Urinary bladder (tissue), 4 donors: ENCODE measurements around the gene GATAD2B. TPM values are rescaled to one million over a fixed set of nuclear protein-coding genes. Genes with fewer than 3 reads are reported as not detected.
"Not testable (repeated sequence)": the region's sequence is repeated elsewhere in the genome, so short reads cannot be mapped to it uniquely, and the experiment has no call there.

Experiments
- DNase-seq: peaks from one replicate; pipeline ENCODE4 v3.0.0-alpha.2; 2015; ENCODE audit errors: extremely low spot score
- H3K27ac ChIP-seq: one replicate; pipeline ENCODE4 v1.5.1; 2013; ENCODE audit warnings: low read depth, mild to moderate bottlenecking, moderate library complexity
- H3K36me3 ChIP-seq: one replicate; pipeline ENCODE4 v1.6.1; 2013; ENCODE audit warnings: mild to moderate bottlenecking, moderate library complexity; ENCODE audit not compliant: insufficient read depth
- H3K4me1 ChIP-seq: one replicate; pipeline ENCODE4 v1.6.1; 2013; ENCODE audit warnings: mild to moderate bottlenecking, moderate library complexity; ENCODE audit not compliant: insufficient read depth
- H3K4me3 ChIP-seq: one replicate; pipeline ENCODE4 v1.5.1; 2013; ENCODE audit warnings: low read depth, low read length
- WGBS: extraction: QIAGEN DNeasy Blood & Tissue Kit; methylation state at CpG from one replicate; pipeline ENCODE4 v1.1.7; 2013; 5-methylcytosine and 5-hydroxymethylcytosine counted together
- polyA plus RNA-seq: library from polyadenylated mRNA; stranded (reverse); fragments of 200-250 nt; gene quantifications from one replicate; pipeline ENCODE4 v1.2.3, GENCODE V29; 2013
- total RNA-seq: library from RNA; depleted of rRNA; stranded (reverse); fragments of >200 nt; gene quantifications from one replicate; pipeline ENCODE4 v1.2.3, GENCODE V29; 2014
- donor health status: healthy with polysubstance abuse.
- donor health status: healthy.

GATAD2B gene
- total and polyA plus RNA-seq, 2 donors, result 8.5 to 11.5 TPM

- H3K4me1 ChIP-seq, result no peaks in the 10 kb centered on the region
- no peak overlapping the region for H3K27ac ChIP-seq
- H3K4me3 ChIP-seq, result no peak overlapping the region
- DNase-seq, result no peak
- WGBS, result 78% methylated on average over 12 of the region's 12 CpGs
- H3K36me3 ChIP-seq, result no peaks in the 10 kb centered on the region
Observed at GRCh38 chr1:153793973-153794615, 128.7 kb downstream of the GATAD2B start.

- 73% methylated on average over 9 of the region's 9 CpGs for WGBS
- Histone ChIP-seq H3K4me3 (no peak overlapping the region), H3K36me3 (no peaks in the 10 kb centered on the region), H3K27ac (no peak overlapping the region), H3K4me1 (no peaks in the 10 kb centered on the region)
- DNase-seq, result no peak
Observed at GRCh38 chr1:153793261-153793972, 129.4 kb downstream of the GATAD2B start.

GRCh38 chr1:153792631-153793041, 130.1 kb downstream of the GATAD2B start:
- 93% methylated on average over 11 of the region's 11 CpGs for WGBS
- H3K27ac ChIP-seq, result no peak overlapping the region
- no peaks in the 10 kb centered on the region for H3K36me3 ChIP-seq
- H3K4me3 ChIP-seq, result no peak overlapping the region
- H3K4me1 ChIP-seq, result no peaks in the 10 kb centered on the region
- no peak for DNase-seq

- no peak for DNase-seq
- 85% methylated on average over 16 of the region's 16 CpGs for WGBS
- no peak overlapping the region for H3K4me3 ChIP-seq
- H3K27ac ChIP-seq, result no peak overlapping the region
- H3K4me1 ChIP-seq, result no peaks in the 10 kb centered on the region
- no peaks in the 10 kb centered on the region for H3K36me3 ChIP-seq
Observed at GRCh38 chr1:153791648-153792253, 131.0 kb downstream of the GATAD2B start.

GRCh38 chr1:153790966-153791647, 131.7 kb downstream of the GATAD2B start:
- 46% methylated on average over 9 of the region's 9 CpGs for WGBS
- Histone ChIP-seq H3K36me3 (no peaks in the 10 kb centered on the region), H3K27ac (peak overlapping the region; percentile 86), H3K4me3 (no peak overlapping the region), H3K4me1 (no peaks in the 10 kb centered on the region)
- no peak for DNase-seq

GRCh38 chr1:153790313-153790965, 132.3 kb downstream of the GATAD2B start:
- no peaks in the 10 kb centered on the region for H3K36me3 ChIP-seq
- 9% methylated on average over 16 of the region's 16 CpGs for WGBS
- DNase-seq, result peak; percentile 85

GRCh38 chr1:153789478-153790034, 133.2 kb downstream of the GATAD2B start:
- 21% methylated on average over 22 of the region's 22 CpGs for WGBS
- H3K4me1 ChIP-seq, result no peaks in the 10 kb centered on the region
- DNase-seq, result no peak
- H3K27ac ChIP-seq, result peak overlapping the region; percentile 86
- no peaks in the 10 kb centered on the region for H3K36me3 ChIP-seq
- H3K4me3 ChIP-seq, result no peak overlapping the region

More at GRCh38 chr1:153790313-153790965, 132.3 kb downstream of the GATAD2B start:
- no peak overlapping the region for H3K4me3 ChIP-seq
- H3K4me1 ChIP-seq, result no peaks in the 10 kb centered on the region
- peak overlapping the region; percentile 86 for H3K27ac ChIP-seq

- DNase-seq, result no peak
- 98% methylated on average over 4 of the region's 4 CpGs for WGBS
- no peaks in the 10 kb centered on the region for H3K4me1 ChIP-seq
- no peak overlapping the region for H3K27ac ChIP-seq
- no peaks in the 10 kb centered on the region for H3K36me3 ChIP-seq
- H3K4me3 ChIP-seq, result no peak overlapping the region
Observed at GRCh38 chr1:153786038-153786790, 136.6 kb downstream of the GATAD2B start.

- Histone ChIP-seq H3K4me1 (no peaks in the 10 kb centered on the region), H3K4me3 (peak overlapping the region; percentile 80), H3K36me3 (no peaks in the 10 kb centered on the region), H3K27ac (peak overlapping the region; percentile 98)
- under 1% methylated on average over 61 of the region's 61 CpGs for WGBS
- DNase-seq, result peak; percentile 72
Observed at GRCh38 chr1:153783233-153784190, 139.3 kb downstream of the GATAD2B start.

- H3K4me3 ChIP-seq, result peak overlapping the region; percentile 80
- H3K27ac ChIP-seq, result peak overlapping the region; percentile 98
- not testable (repeated sequence) for DNase-seq, H3K4me1 ChIP-seq, H3K36me3 ChIP-seq
- WGBS, result 92% methylated on average over 8 of the region's 8 CpGs
Observed at GRCh38 chr1:153782648-153783047, 140.1 kb downstream of the GATAD2B start.

GRCh38 chr1:153780551-153780950, 142.2 kb downstream of the GATAD2B start:
- no peak overlapping the region for H3K27ac ChIP-seq
- no peak overlapping the region for H3K4me3 ChIP-seq
- 81% methylated on average over 4 of the region's 4 CpGs for WGBS
- no peaks in the 10 kb centered on the region for H3K36me3 ChIP-seq
- no peak for DNase-seq
- no peaks in the 10 kb centered on the region for H3K4me1 ChIP-seq
